ENCODE measurements around the gene DOCK1.
"Not testable (repeated sequence)": the region's sequence is repeated elsewhere in the genome, so short reads cannot be mapped to it uniquely, and the experiment has no call there.

DOCK1 gene

DNA sequence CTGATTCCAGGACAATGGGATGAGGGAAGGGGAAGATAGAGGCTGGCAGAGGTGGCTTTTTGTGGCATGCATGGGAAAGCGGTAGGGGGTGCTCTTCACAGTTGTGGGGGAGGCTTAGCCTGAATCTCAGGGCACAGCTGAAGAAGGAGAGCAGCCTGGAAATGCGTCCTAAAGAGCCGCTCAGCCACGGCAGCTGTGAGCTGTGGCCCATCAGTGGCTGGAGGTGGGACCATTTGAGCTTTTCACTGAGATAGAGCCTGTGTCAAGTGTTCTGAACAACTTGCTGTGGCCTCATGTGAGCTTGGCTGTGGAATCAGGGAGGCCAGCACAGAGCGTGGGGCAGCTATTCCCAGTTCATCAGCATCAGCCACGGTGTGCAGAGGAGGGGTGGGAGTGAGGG, 391.5 kb downstream of the DOCK1 start:
- H3K36me3 ChIP-seq (ENCODE audit: insufficient read depth, low read length) = no peaks in the 10 kb centered on the region
- H3K4me1 ChIP-seq (ENCODE audit: insufficient read depth, low read length) = no peaks in the 10 kb centered on the region
- no peaks in the 10 kb centered on the region for H3K9me3 ChIP-seq (ENCODE audit: control insufficient read depth, insufficient read depth, low read length)
- H3K9ac ChIP-seq (ENCODE audit: low read depth, low read length) = no peak overlapping the region

- H3K9me3 ChIP-seq (ENCODE audit: control insufficient read depth, insufficient read depth, low read length) = no peaks in the 10 kb centered on the region
- no peak overlapping the region for H3K9ac ChIP-seq (ENCODE audit: low read depth, low read length)
- no peaks in the 10 kb centered on the region for H3K4me1 ChIP-seq (ENCODE audit: insufficient read depth, low read length)
- no peaks in the 10 kb centered on the region for H3K36me3 ChIP-seq (ENCODE audit: insufficient read depth, low read length)
Measured at GRCh38 chr10:127298381-127298780, 393.2 kb downstream of the DOCK1 start.

- not testable (repeated sequence) for H3K9ac ChIP-seq (ENCODE audit: low read depth, low read length); H3K4me1 ChIP-seq (ENCODE audit: insufficient read depth, low read length); H3K9me3 ChIP-seq (ENCODE audit: control insufficient read depth, insufficient read depth, low read length); H3K36me3 ChIP-seq (ENCODE audit: insufficient read depth, low read length)
Measured at GRCh38 chr10:127299192-127299591, 394.0 kb downstream of the DOCK1 start.

- H3K36me3 ChIP-seq (ENCODE audit: insufficient read depth, low read length) = no peaks in the 10 kb centered on the region
- H3K4me1 ChIP-seq (ENCODE audit: insufficient read depth, low read length) = no peaks in the 10 kb centered on the region
- no peaks in the 10 kb centered on the region for H3K9me3 ChIP-seq (ENCODE audit: control insufficient read depth, insufficient read depth, low read length)
- no peak overlapping the region for H3K9ac ChIP-seq (ENCODE audit: low read depth, low read length)
Measured at GRCh38 chr10:127299956-127300689, 394.9 kb downstream of the DOCK1 start.

GRCh38 chr10:127300868-127301321, 395.7 kb downstream of the DOCK1 start:
- H3K36me3 ChIP-seq (ENCODE audit: insufficient read depth, low read length) = no peaks in the 10 kb centered on the region
- no peaks in the 10 kb centered on the region for H3K9me3 ChIP-seq (ENCODE audit: control insufficient read depth, insufficient read depth, low read length)
- H3K4me1 ChIP-seq (ENCODE audit: insufficient read depth, low read length) = no peaks in the 10 kb centered on the region

GRCh38 chr10:127302343-127302742, 397.1 kb downstream of the DOCK1 start:
- no peaks in the 10 kb centered on the region for H3K4me1 ChIP-seq (ENCODE audit: insufficient read depth, low read length)
- no peaks in the 10 kb centered on the region for H3K9me3 ChIP-seq (ENCODE audit: control insufficient read depth, insufficient read depth, low read length)
- no peak overlapping the region for H3K9ac ChIP-seq (ENCODE audit: low read depth, low read length)
- H3K36me3 ChIP-seq (ENCODE audit: insufficient read depth, low read length) = no peaks in the 10 kb centered on the region; the same call in 1 of the 2 replicates

More at GRCh38 chr10:127300868-127301321, 395.7 kb downstream of the DOCK1 start:
- H3K9ac ChIP-seq (ENCODE audit: low read depth, low read length) = no peak overlapping the region

DNA sequence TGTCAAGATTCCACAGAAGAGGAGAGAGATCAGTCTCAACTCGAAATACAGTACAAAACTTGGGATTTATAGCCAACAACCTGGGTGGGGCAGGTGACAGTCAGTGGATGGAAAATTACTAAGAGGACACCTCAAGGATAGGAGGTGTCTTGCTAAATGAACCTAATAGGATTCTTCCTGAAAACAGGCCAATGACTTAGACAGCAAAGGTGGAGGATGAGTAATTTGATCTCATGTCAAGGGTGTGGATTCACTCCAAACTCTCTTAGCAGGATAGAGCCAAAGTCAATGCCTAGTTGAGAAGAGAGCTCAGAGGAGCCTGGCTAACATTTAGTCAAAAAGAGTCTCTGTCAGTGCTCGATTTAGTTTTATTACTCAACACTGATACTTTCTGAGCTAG, 397.9 kb downstream of the DOCK1 start:
- Histone ChIP-seq H3K4me1 (ENCODE audit: insufficient read depth, low read length) (no peaks in the 10 kb centered on the region), H3K9me3 (ENCODE audit: control insufficient read depth, insufficient read depth, low read length) (no peaks in the 10 kb centered on the region), H3K9ac (ENCODE audit: low read depth, low read length) (no peak overlapping the region), H3K36me3 (ENCODE audit: insufficient read depth, low read length) (no peaks in the 10 kb centered on the region; the same call in 1 of the 2 replicates)

GRCh38 chr10:127303746-127304145, 398.5 kb downstream of the DOCK1 start:
- Histone ChIP-seq H3K4me1 (ENCODE audit: insufficient read depth, low read length) (no peaks in the 10 kb centered on the region), H3K9me3 (ENCODE audit: control insufficient read depth, insufficient read depth, low read length) (no peaks in the 10 kb centered on the region), H3K36me3 (ENCODE audit: insufficient read depth, low read length) (no peaks in the 10 kb centered on the region; the same call in 1 of the 2 replicates), H3K9ac (ENCODE audit: low read depth, low read length) (no peak overlapping the region)

GRCh38 chr10:127306479-127306878, 401.3 kb downstream of the DOCK1 start:
- no peaks in the 10 kb centered on the region; the same call in 1 of the 2 replicates for H3K36me3 ChIP-seq (ENCODE audit: insufficient read depth, low read length)

GRCh38 chr10:127307338-127307737, 402.1 kb downstream of the DOCK1 start:
- Histone ChIP-seq H3K36me3 (ENCODE audit: insufficient read depth, low read length) (no peaks in the 10 kb centered on the region; the same call in 1 of the 2 replicates), H3K4me1 (ENCODE audit: insufficient read depth, low read length) (no peaks in the 10 kb centered on the region; the same call in 1 of the 2 replicates), H3K9ac (ENCODE audit: low read depth, low read length) (no peak overlapping the region), H3K9me3 (ENCODE audit: control insufficient read depth, insufficient read depth, low read length) (no peaks in the 10 kb centered on the region)

More at GRCh38 chr10:127306479-127306878, 401.3 kb downstream of the DOCK1 start:
- H3K9ac ChIP-seq (ENCODE audit: low read depth, low read length) = no peak overlapping the region
- H3K9me3 ChIP-seq (ENCODE audit: control insufficient read depth, insufficient read depth, low read length) = no peaks in the 10 kb centered on the region
- H3K4me1 ChIP-seq (ENCODE audit: insufficient read depth, low read length) = no peaks in the 10 kb centered on the region; the same call in 1 of the 2 replicates

DNA sequence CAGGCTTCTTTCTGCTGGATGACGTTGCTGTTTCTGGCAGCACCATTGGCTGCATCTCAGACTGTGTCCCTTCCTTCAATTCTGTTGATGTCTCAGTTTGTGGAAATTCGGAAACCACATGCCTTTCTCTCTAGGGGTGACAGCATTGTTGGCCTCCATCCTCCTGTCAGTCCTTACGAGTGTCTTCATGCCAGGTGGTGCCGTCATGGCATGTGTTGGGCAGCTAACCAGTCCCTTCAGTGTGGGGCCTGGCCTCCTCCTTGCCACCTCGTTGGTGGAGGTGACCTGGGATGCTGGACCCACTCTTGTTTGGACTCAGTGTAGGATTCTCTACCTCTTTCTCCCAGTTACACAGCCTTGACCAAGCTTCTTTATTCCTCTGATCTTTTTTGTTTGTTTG, 402.8 kb downstream of the DOCK1 start:
- no peak overlapping the region for H3K9ac ChIP-seq (ENCODE audit: low read depth, low read length)
- H3K4me1 ChIP-seq (ENCODE audit: insufficient read depth, low read length) = no peaks in the 10 kb centered on the region; the same call in 1 of the 2 replicates
- no peaks in the 10 kb centered on the region; the same call in 1 of the 2 replicates for H3K36me3 ChIP-seq (ENCODE audit: insufficient read depth, low read length)
- H3K9me3 ChIP-seq (ENCODE audit: control insufficient read depth, insufficient read depth, low read length) = no peaks in the 10 kb centered on the region

DNA sequence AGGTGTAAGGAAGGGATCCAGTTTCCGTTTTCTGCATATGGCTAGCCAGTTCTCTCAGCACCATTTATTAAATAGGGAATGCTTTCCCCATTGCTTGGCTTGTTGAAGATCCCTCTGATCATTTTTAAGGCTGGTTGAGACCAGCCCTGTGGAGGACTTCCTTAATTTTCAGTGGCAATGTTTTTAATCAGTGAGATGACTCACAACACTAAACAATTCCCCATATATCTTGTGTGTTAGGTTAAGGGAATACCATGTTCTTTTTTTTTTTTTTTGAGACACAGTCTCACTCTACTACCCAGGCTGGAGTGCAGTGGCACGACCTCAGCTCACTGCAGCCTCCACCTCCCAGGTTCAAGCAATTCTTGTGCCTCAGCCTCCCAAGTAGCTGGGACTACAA, 404.4 kb downstream of the DOCK1 start:
- not testable (repeated sequence) for H3K9ac ChIP-seq (ENCODE audit: low read depth, low read length)

DNA sequence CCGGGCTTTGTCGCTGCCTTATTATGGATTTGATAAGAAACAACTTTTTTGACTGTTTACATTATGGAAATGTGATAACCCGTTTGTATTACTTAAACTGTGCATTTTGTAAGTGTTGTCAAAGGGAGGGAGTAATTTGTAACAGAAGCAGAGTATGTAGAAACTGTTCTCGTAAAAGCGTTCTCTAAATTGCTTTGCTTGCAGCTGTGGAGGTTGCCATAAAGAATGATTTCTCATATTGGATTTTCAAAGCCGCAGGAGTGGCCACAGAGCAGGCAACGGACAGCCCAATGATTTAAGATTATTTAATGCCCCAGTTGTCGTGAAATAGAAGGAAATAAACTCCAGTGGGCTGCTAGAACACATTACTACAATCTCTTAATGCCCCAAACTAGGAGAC, 405.2 kb downstream of the DOCK1 start:
- Histone ChIP-seq H3K4me1 (ENCODE audit: insufficient read depth, low read length) (no peaks in the 10 kb centered on the region; the same call in 1 of the 2 replicates), H3K36me3 (ENCODE audit: insufficient read depth, low read length) (no peaks in the 10 kb centered on the region; the same call in 1 of the 2 replicates), H3K9me3 (ENCODE audit: control insufficient read depth, insufficient read depth, low read length) (no peaks in the 10 kb centered on the region), H3K9ac (ENCODE audit: low read depth, low read length) (no peak overlapping the region)

More for the DNA sequence above, 404.4 kb downstream of the DOCK1 start:
- not testable (repeated sequence) for H3K36me3 ChIP-seq (ENCODE audit: insufficient read depth, low read length); H3K9me3 ChIP-seq (ENCODE audit: control insufficient read depth, insufficient read depth, low read length); H3K4me1 ChIP-seq (ENCODE audit: insufficient read depth, low read length)

GRCh38 chr10:127310923-127311322, 405.7 kb downstream of the DOCK1 start:
- Histone ChIP-seq H3K9ac (ENCODE audit: low read depth, low read length) (no peak overlapping the region), H3K4me1 (ENCODE audit: insufficient read depth, low read length) (no peaks in the 10 kb centered on the region; the same call in 1 of the 2 replicates), H3K9me3 (ENCODE audit: control insufficient read depth, insufficient read depth, low read length) (no peaks in the 10 kb centered on the region), H3K36me3 (ENCODE audit: insufficient read depth, low read length) (no peaks in the 10 kb centered on the region; the same call in 1 of the 2 replicates)
